Measurements from ENCODE around the gene JAZF1.

The JAZF1 gene

GRCh38 chr7:27872356-27873275, 308.0 kb downstream of the JAZF1 start:
- Histone ChIP-seq H3K27ac (ENCODE audit: low read length) (no peak overlapping the region), H3K36me3 (ENCODE audit: control insufficient read depth in 1 of 2, insufficient read depth in 2 of 2, low read length in 2 of 2) (no peaks in the 10 kb centered on the region), H3K4me1 (ENCODE audit: control insufficient read depth in 1 of 2, insufficient read depth in 2 of 2, low read length in 2 of 2) (no peaks in the 10 kb centered on the region), H3K27me3 (ENCODE audit: low read depth, low read length) (no peaks in the 10 kb centered on the region), H3K4me3 (ENCODE audit: low read depth in 1 of 2, low read length in 2 of 2) (no peak overlapping the region), H3K9me3 (ENCODE audit: control insufficient read depth in 1 of 2, low read length in 2 of 2) (no peaks in the 10 kb centered on the region)

GRCh38 chr7:27871866-27872265, 308.7 kb downstream of the JAZF1 start:
- H3K4me3 ChIP-seq (ENCODE audit: low read depth in 1 of 2, low read length in 2 of 2) = no peak overlapping the region
- no peaks in the 10 kb centered on the region for H3K9me3 ChIP-seq (ENCODE audit: control insufficient read depth in 1 of 2, low read length in 2 of 2)
- no peaks in the 10 kb centered on the region for H3K27me3 ChIP-seq (ENCODE audit: low read depth, low read length)
- no peak overlapping the region for H3K27ac ChIP-seq (ENCODE audit: low read length)
- H3K4me1 ChIP-seq (ENCODE audit: control insufficient read depth in 1 of 2, insufficient read depth in 2 of 2, low read length in 2 of 2) = no peaks in the 10 kb centered on the region
- H3K36me3 ChIP-seq (ENCODE audit: control insufficient read depth in 1 of 2, insufficient read depth in 2 of 2, low read length in 2 of 2) = no peaks in the 10 kb centered on the region

GRCh38 chr7:27871086-27871485, 309.5 kb downstream of the JAZF1 start:
- Histone ChIP-seq H3K27ac (ENCODE audit: low read length) (no peak overlapping the region), H3K9me3 (ENCODE audit: control insufficient read depth in 1 of 2, low read length in 2 of 2) (no peaks in the 10 kb centered on the region), H3K27me3 (ENCODE audit: low read depth, low read length) (no peaks in the 10 kb centered on the region), H3K4me1 (ENCODE audit: control insufficient read depth in 1 of 2, insufficient read depth in 2 of 2, low read length in 2 of 2) (no peaks in the 10 kb centered on the region), H3K36me3 (ENCODE audit: control insufficient read depth in 1 of 2, insufficient read depth in 2 of 2, low read length in 2 of 2) (no peaks in the 10 kb centered on the region), H3K4me3 (ENCODE audit: low read depth in 1 of 2, low read length in 2 of 2) (no peak overlapping the region)

- Histone ChIP-seq H3K9me3 (ENCODE audit: control insufficient read depth in 1 of 2, low read length in 2 of 2) (no peaks in the 10 kb centered on the region), H3K4me3 (ENCODE audit: low read depth in 1 of 2, low read length in 2 of 2) (no peak overlapping the region), H3K27me3 (ENCODE audit: low read depth, low read length) (no peaks in the 10 kb centered on the region), H3K36me3 (ENCODE audit: control insufficient read depth in 1 of 2, insufficient read depth in 2 of 2, low read length in 2 of 2) (no peaks in the 10 kb centered on the region), H3K27ac (ENCODE audit: low read length) (no peak overlapping the region), H3K4me1 (ENCODE audit: control insufficient read depth in 1 of 2, insufficient read depth in 2 of 2, low read length in 2 of 2) (no peaks in the 10 kb centered on the region)
Measured at GRCh38 chr7:27870595-27870994, 310.0 kb downstream of the JAZF1 start.

- Histone ChIP-seq H3K27ac (ENCODE audit: low read length) (no peak overlapping the region), H3K9me3 (ENCODE audit: control insufficient read depth in 1 of 2, low read length in 2 of 2) (no peaks in the 10 kb centered on the region), H3K36me3 (ENCODE audit: control insufficient read depth in 1 of 2, insufficient read depth in 2 of 2, low read length in 2 of 2) (no peaks in the 10 kb centered on the region), H3K4me1 (ENCODE audit: control insufficient read depth in 1 of 2, insufficient read depth in 2 of 2, low read length in 2 of 2) (no peaks in the 10 kb centered on the region), H3K4me3 (ENCODE audit: low read depth in 1 of 2, low read length in 2 of 2) (no peak overlapping the region), H3K27me3 (ENCODE audit: low read depth, low read length) (no peaks in the 10 kb centered on the region)
Measured at GRCh38 chr7:27869056-27869455, 311.5 kb downstream of the JAZF1 start.

- Histone ChIP-seq H3K4me1 (ENCODE audit: control insufficient read depth in 1 of 2, insufficient read depth in 2 of 2, low read length in 2 of 2) (no peaks in the 10 kb centered on the region), H3K27ac (ENCODE audit: low read length) (no peak overlapping the region), H3K27me3 (ENCODE audit: low read depth, low read length) (no peaks in the 10 kb centered on the region), H3K36me3 (ENCODE audit: control insufficient read depth in 1 of 2, insufficient read depth in 2 of 2, low read length in 2 of 2) (peaks cover 0 to 5% of the 10 kb centered on the region in 2 donors), H3K4me3 (ENCODE audit: low read depth in 1 of 2, low read length in 2 of 2) (no peak overlapping the region), H3K9me3 (ENCODE audit: control insufficient read depth in 1 of 2, low read length in 2 of 2) (no peaks in the 10 kb centered on the region)
Measured at GRCh38 chr7:27868131-27868550, 312.5 kb downstream of the JAZF1 start.

GRCh38 chr7:27866828-27867672, 313.5 kb downstream of the JAZF1 start:
- Histone ChIP-seq H3K9me3 (ENCODE audit: control insufficient read depth in 1 of 2, low read length in 2 of 2) (no peaks in the 10 kb centered on the region), H3K4me3 (ENCODE audit: low read depth in 1 of 2, low read length in 2 of 2) (no peak overlapping the region), H3K27me3 (ENCODE audit: low read depth, low read length) (no peaks in the 10 kb centered on the region), H3K27ac (ENCODE audit: low read length) (no peak overlapping the region), H3K36me3 (ENCODE audit: control insufficient read depth in 1 of 2, insufficient read depth in 2 of 2, low read length in 2 of 2) (peaks cover 0 to 6% of the 10 kb centered on the region in 2 donors), H3K4me1 (ENCODE audit: control insufficient read depth in 1 of 2, insufficient read depth in 2 of 2, low read length in 2 of 2) (no peaks in the 10 kb centered on the region)

GRCh38 chr7:27866256-27866655, 314.3 kb downstream of the JAZF1 start:
- Histone ChIP-seq H3K4me3 (ENCODE audit: low read depth in 1 of 2, low read length in 2 of 2) (no peak overlapping the region), H3K9me3 (ENCODE audit: control insufficient read depth in 1 of 2, low read length in 2 of 2) (no peaks in the 10 kb centered on the region), H3K27ac (ENCODE audit: low read length) (no peak overlapping the region), H3K36me3 (ENCODE audit: control insufficient read depth in 1 of 2, insufficient read depth in 2 of 2, low read length in 2 of 2) (peaks cover 0 to 6% of the 10 kb centered on the region in 2 donors), H3K27me3 (ENCODE audit: low read depth, low read length) (no peaks in the 10 kb centered on the region), H3K4me1 (ENCODE audit: control insufficient read depth in 1 of 2, insufficient read depth in 2 of 2, low read length in 2 of 2) (no peaks in the 10 kb centered on the region)

- H3K4me1 ChIP-seq (ENCODE audit: control insufficient read depth in 1 of 2, insufficient read depth in 2 of 2, low read length in 2 of 2) = no peaks in the 10 kb centered on the region
- no peak overlapping the region for H3K27ac ChIP-seq (ENCODE audit: low read length)
- H3K27me3 ChIP-seq (ENCODE audit: low read depth, low read length) = no peaks in the 10 kb centered on the region
- no peaks in the 10 kb centered on the region for H3K9me3 ChIP-seq (ENCODE audit: control insufficient read depth in 1 of 2, low read length in 2 of 2)
- H3K4me3 ChIP-seq (ENCODE audit: low read depth in 1 of 2, low read length in 2 of 2) = no peak overlapping the region
- peaks cover 0 to 10% of the 10 kb centered on the region in 2 donors for H3K36me3 ChIP-seq (ENCODE audit: control insufficient read depth in 1 of 2, insufficient read depth in 2 of 2, low read length in 2 of 2)
Measured at GRCh38 chr7:27863880-27864279, 316.7 kb downstream of the JAZF1 start.

GRCh38 chr7:27861747-27862146, 318.8 kb downstream of the JAZF1 start:
- H3K4me3 ChIP-seq (ENCODE audit: low read depth in 1 of 2, low read length in 2 of 2) = no peak overlapping the region
- no peaks in the 10 kb centered on the region for H3K9me3 ChIP-seq (ENCODE audit: control insufficient read depth in 1 of 2, low read length in 2 of 2)
- no peaks in the 10 kb centered on the region for H3K27me3 ChIP-seq (ENCODE audit: low read depth, low read length)
- peaks cover 0 to 10% of the 10 kb centered on the region in 2 donors for H3K36me3 ChIP-seq (ENCODE audit: control insufficient read depth in 1 of 2, insufficient read depth in 2 of 2, low read length in 2 of 2)
- no peaks in the 10 kb centered on the region for H3K4me1 ChIP-seq (ENCODE audit: control insufficient read depth in 1 of 2, insufficient read depth in 2 of 2, low read length in 2 of 2)
- no peak overlapping the region for H3K27ac ChIP-seq (ENCODE audit: low read length)

- no peaks in the 10 kb centered on the region for H3K4me1 ChIP-seq (ENCODE audit: control insufficient read depth in 1 of 2, insufficient read depth in 2 of 2, low read length in 2 of 2)
- H3K36me3 ChIP-seq (ENCODE audit: control insufficient read depth in 1 of 2, insufficient read depth in 2 of 2, low read length in 2 of 2) = peaks cover 0 to 10% of the 10 kb centered on the region in 2 donors
- no peaks in the 10 kb centered on the region for H3K9me3 ChIP-seq (ENCODE audit: control insufficient read depth in 1 of 2, low read length in 2 of 2)
- no peak overlapping the region for H3K4me3 ChIP-seq (ENCODE audit: low read depth in 1 of 2, low read length in 2 of 2)
- no peaks in the 10 kb centered on the region for H3K27me3 ChIP-seq (ENCODE audit: low read depth, low read length)
- no peak overlapping the region for H3K27ac ChIP-seq (ENCODE audit: low read length)
Measured at GRCh38 chr7:27860800-27861199, 319.8 kb downstream of the JAZF1 start.
